Keratinocyte (primary cell): ENCODE results near the gene ATP5F1B. TPM values are rescaled to one million over a fixed set of nuclear protein-coding genes. Genes with fewer than 3 reads are reported as not detected.

Experiments used
- DNase-seq: peaks from one replicate; pipeline ENCODE4 v3.0.0-alpha.2; 2011; ENCODE audit warnings: low read depth, missing footprints, low spot score
- FAIRE-seq: peaks from 2 replicates; lab custom pipeline; 2011; peaks lifted over from hg19 to GRCh38; lab: Jason Lieb, UNC
- H2AFZ ChIP-seq: 2 replicates; pipeline ENCODE4 v1.6.0; 2012; ENCODE audit warnings: low read length, control low read depth, inconsistent platforms; ENCODE audit not compliant: control insufficient read depth
- H3K27ac ChIP-seq: 2 replicates; pipeline ENCODE4 v1.5.1; 2011; ENCODE audit warnings: low read length; ENCODE audit not compliant: control insufficient read depth, insufficient read depth
- H3K27me3 ChIP-seq: 3 replicates; pipeline ENCODE4 v1.6.0; 2011; ENCODE audit warnings: low read length; ENCODE audit not compliant: control insufficient read depth, insufficient read depth; ENCODE audit errors: extremely low read depth
- H3K36me3 ChIP-seq, 2 experiments: 2 replicates in 1 of 2; 3 replicates in 1 of 2; pipeline ENCODE4 v1.5.1; 2011; ENCODE audit warnings: low read length in 2 of 2, mild to moderate bottlenecking in 1 of 2; ENCODE audit not compliant: control insufficient read depth in 2 of 2, insufficient read depth in 2 of 2; ENCODE audit errors: extremely low read depth in 1 of 2
- H3K4me1 ChIP-seq: 3 replicates; pipeline ENCODE4 v1.5.1; 2011; ENCODE audit warnings: low read length; ENCODE audit not compliant: control insufficient read depth, insufficient read depth; ENCODE audit errors: extremely low read depth
- H3K4me2 ChIP-seq: 3 replicates; pipeline ENCODE4 v1.6.0; 2011; ENCODE audit warnings: low read depth, low read length; ENCODE audit not compliant: control insufficient read depth, insufficient read depth; ENCODE audit errors: extremely low read depth
- H3K4me3 ChIP-seq, 3 experiments: fragments of 200-600 bp in 1 of 3; sonication (generic) in 1 of 3; 2 replicates in 2 of 3; 3 replicates in 1 of 3; pipeline ENCODE4 v1.5.1; 2011 to 2016; ENCODE audit warnings: low read length in 3 of 3, mild to moderate bottlenecking in 3 of 3, control low read depth in 2 of 3, inconsistent platforms in 1 of 3, low read depth in 1 of 3, mixed read lengths in 1 of 3, mixed run types in 1 of 3, moderate library complexity in 1 of 3; ENCODE audit not compliant: control insufficient read depth in 2 of 3, insufficient read depth in 2 of 3; ENCODE audit errors: extremely low read depth in 1 of 3
- H3K79me2 ChIP-seq: 2 replicates; pipeline ENCODE4 v1.6.0; 2012; ENCODE audit warnings: low read length; ENCODE audit not compliant: control insufficient read depth, insufficient read depth
- H3K9ac ChIP-seq: 3 replicates; pipeline ENCODE4 v1.6.0; 2011; ENCODE audit warnings: low read length; ENCODE audit not compliant: control insufficient read depth, insufficient read depth; ENCODE audit errors: extremely low read depth
- H3K9me1 ChIP-seq: 3 replicates; pipeline ENCODE4 v1.6.0; 2011; ENCODE audit warnings: low read length; ENCODE audit not compliant: control insufficient read depth, insufficient read depth; ENCODE audit errors: extremely low read depth
- H3K9me3 ChIP-seq: 2 replicates; pipeline ENCODE4 v1.5.1; 2012; ENCODE audit warnings: low read depth, low read length; ENCODE audit not compliant: control insufficient read depth
- H4K20me1 ChIP-seq: 3 replicates; pipeline ENCODE4 v1.6.0; 2011; ENCODE audit warnings: low read length; ENCODE audit not compliant: control insufficient read depth, insufficient read depth; ENCODE audit errors: extremely low read depth
- CTCF ChIP-seq, 3 experiments: IDR thresholded peaks in 1 of 3; conservative IDR thresholded peaks in 1 of 3; optimal IDR thresholded peaks in 1 of 3; 2 replicates in 2 of 3; 3 replicates in 1 of 3; pipeline versions ENCODE3 to v1.5.1; 2011; ENCODE audit warnings: low read length in 3 of 3, mild to moderate bottlenecking in 3 of 3, moderate library complexity in 2 of 3, control low read depth in 1 of 3, inconsistent platforms in 1 of 3; ENCODE audit not compliant: insufficient read depth in 2 of 3; ENCODE audit errors: extremely low read depth in 1 of 3
- EZH2 ChIP-seq: IDR thresholded peaks from one replicate; pipeline ENCODE4 v1.6.1; 2012; ENCODE audit warnings: inconsistent platforms, mild to moderate bottlenecking, low read length, moderate library complexity
- dilution Hi-C: fragments of 300-500 bp; cut with MboI; formaldehyde crosslinking; loops from one replicate; pipeline ENCODE4 v1.7.0; 2020; ENCODE audit warnings: low sequenced_read_pairs; ENCODE audit not compliant: extremely low pct_ligation_motif_present
- polyA plus RNA-seq, 5 experiments: library from polyadenylated mRNA; depleted of rRNA in 3 of 5; stranded (reverse) in 3 of 5; stranded (forward) in 1 of 5; unstranded in 1 of 5; fragments of >200 nt; gene quantifications; 1 replicate in 1 of 5; 2 replicates in 3 of 5; 3 replicates in 1 of 5; pipeline versions ENCODE4 v1.2.1 to v1.2.3, GENCODE V29; 2011 to 2012; ENCODE audit warnings: missing spikeins in 2 of 5, low read depth in 1 of 5, low replicate concordance in 1 of 5

Gene ATP5F1B
- polyA plus RNA-seq, 1 donor (not counting 4 experiments of a cell fraction or from before 2014, with no cell fraction given), result 1,488 TPM

DNA sequence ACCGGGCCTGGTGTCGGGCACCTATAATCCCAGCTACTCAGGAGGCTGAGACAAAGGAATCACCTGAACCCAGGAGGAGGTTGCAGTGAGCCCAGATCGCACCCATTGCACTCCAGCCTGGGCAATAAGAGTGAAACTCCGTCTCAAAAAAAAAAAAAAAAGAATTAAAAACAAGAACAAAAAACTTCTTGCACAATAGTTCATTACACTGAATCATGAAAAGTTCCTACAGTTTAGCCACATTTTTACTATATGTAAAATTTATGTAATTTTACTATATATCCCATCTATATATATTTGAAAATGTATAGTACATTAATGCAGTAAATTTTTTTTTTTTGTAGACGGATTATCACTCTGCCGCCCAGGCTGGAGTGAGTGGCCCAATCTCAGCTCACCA lies 4.6 kb downstream of the ATP5F1B start:
- FAIRE-seq, result no peak
- Histone ChIP-seq H3K9ac (no peak overlapping the region), H3K4me1 (peaks cover 23% of the 10 kb centered on the region), H3K27ac (no peak overlapping the region), H3K9me3 (no peaks in the 10 kb centered on the region), H3K79me2 (peaks cover 43% of the 10 kb centered on the region), H3K9me1 (no peaks in the 10 kb centered on the region), H4K20me1 (peaks cover 8% of the 10 kb centered on the region), H3K27me3 (no peaks in the 10 kb centered on the region), H3K4me3 (no peak overlapping the region), H2AFZ (no peak overlapping the region), H3K36me3 (peaks cover 24 to 49% of the 10 kb centered on the region in 2 experiments), H3K4me2 (no peak overlapping the region)
- dilution Hi-C loops, result no loop called here
- no peak for DNase-seq
- TF ChIP-seq EZH2 (no peak), CTCF (optimal IDR thresholded peaks at IDR 0.05 in 1 of 3, IDR thresholded peaks at IDR 0.05 in 1 of 3, conservative IDR thresholded peaks at IDR 0.05 in 1 of 3; ENCODE audit: extremely low read depth in 1 of 3, insufficient read depth in 2 of 3, low read length in 3 of 3) (no peak)

GRCh38 chr12:56637621-56638020 lies 8.2 kb downstream of the ATP5F1B start:
- dilution Hi-C loops, result no loop called here
- H3K27me3 ChIP-seq, result no peaks in the 10 kb centered on the region
- peaks cover 4% of the 10 kb centered on the region for H3K9me1 ChIP-seq
- TF ChIP-seq CTCF (optimal IDR thresholded peaks at IDR 0.05 in 1 of 3, IDR thresholded peaks at IDR 0.05 in 1 of 3, conservative IDR thresholded peaks at IDR 0.05 in 1 of 3; ENCODE audit: extremely low read depth in 1 of 3, insufficient read depth in 2 of 3, low read length in 3 of 3) (no peak), EZH2 (no peak)
- no peaks in the 10 kb centered on the region for H4K20me1 ChIP-seq
- peaks cover 14 to 34% of the 10 kb centered on the region in 2 experiments for H3K36me3 ChIP-seq
- peaks cover 45% of the 10 kb centered on the region for H3K79me2 ChIP-seq
- FAIRE-seq, result no peak
- no peak overlapping the region for H2AFZ ChIP-seq
- peak overlapping the region; percentile 29 for H3K27ac ChIP-seq
- H3K4me2 ChIP-seq, result no peak overlapping the region
- peaks cover 33% of the 10 kb centered on the region for H3K4me1 ChIP-seq
- H3K4me3 ChIP-seq, result no peak overlapping the region
- no peak overlapping the region for H3K9ac ChIP-seq
- DNase-seq, result no peak
- H3K9me3 ChIP-seq, result no peaks in the 10 kb centered on the region
